H1 (cell line): ENCODE measurements around the gene S100A16. TPM values are rescaled to one million over a fixed set of nuclear protein-coding genes. Genes with fewer than 3 reads are reported as not detected.

Experiments used
- MAFK ChIP-seq: IDR thresholded peaks from 2 replicates; pipeline ENCODE4 v1.6.1; 2012; ENCODE audit warnings: low read depth, mild to moderate bottlenecking, improper control_type of control experiment, low read length
- polyA plus RNA-seq, 7 experiments: library from polyadenylated mRNA; depleted of rRNA in 3 of 7; stranded (reverse) in 5 of 7; unstranded in 2 of 7; fragments of >200 nt in 5 of 7; fragments of 200-250 nt in 2 of 7; gene quantifications; 1 replicate in 5 of 7; 2 replicates in 1 of 7; 4 replicates in 1 of 7; pipeline versions ENCODE4 v1.2.1 to v1.2.3, GENCODE V29; 2011 to 2013; ENCODE audit warnings: missing spikeins in 2 of 7, mixed read lengths in 2 of 7
- total RNA-seq: library from RNA; stranded (reverse); fragmentation: NEBNext Ultra II Directional; extraction: Animal tissue kit (Norgen Biotek cat#: 25700); gene quantifications from 2 replicates; pipeline ENCODE4 v1.2.1, GENCODE V29; 2021

S100A16 gene
- total and polyA plus RNA-seq, 2 of the 8 experiments (the other 6 are each of a cell fraction or from before 2014, with no cell fraction given): 14.9 to 61.4 TPM

DNA sequence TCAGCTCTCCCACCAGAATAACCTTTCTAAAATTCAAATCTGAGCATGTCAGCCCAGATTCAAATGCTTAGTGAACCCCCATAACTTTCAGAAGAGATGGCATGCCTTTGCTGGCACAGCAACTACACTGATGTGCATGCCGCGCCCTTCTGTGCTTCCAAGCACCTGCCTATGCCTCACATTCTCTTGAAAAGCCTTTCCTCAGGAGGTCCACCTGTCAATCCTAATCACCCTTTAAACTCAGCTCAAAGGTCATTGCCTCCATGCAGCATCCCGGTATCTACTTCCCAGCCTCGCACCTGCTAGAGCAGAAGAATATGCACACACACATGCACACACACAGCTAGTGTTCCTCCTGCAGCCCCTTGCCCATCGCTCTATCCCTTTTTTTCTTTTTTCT lies 42.1 kb downstream of the S100A16 start (continued):
- no peak for TF ChIP-seq MAFK
